Skeletal muscle satellite cell (primary cell): ENCODE measurements around the gene ARSA.
"Not testable (repeated sequence)": the region's sequence is repeated elsewhere in the genome, so short reads cannot be mapped to it uniquely, and the experiment has no call there.

ENCODE experiments used
- H3K27me3 ChIP-seq: 2 replicates; pipeline ENCODE4 v1.7.0; 2013; ENCODE audit warnings: low read length; ENCODE audit not compliant: control insufficient read depth, insufficient read depth
- H3K36me3 ChIP-seq: 2 replicates; pipeline ENCODE4 v1.7.0; 2013; ENCODE audit warnings: mild to moderate bottlenecking, control low read depth, low read length; ENCODE audit not compliant: insufficient read depth
- H3K4me1 ChIP-seq: 2 replicates; pipeline ENCODE4 v1.7.0; 2013; ENCODE audit warnings: low read length; ENCODE audit not compliant: control insufficient read depth, insufficient read depth
- H3K4me2 ChIP-seq: 2 replicates; pipeline ENCODE4 v1.7.0; 2013; ENCODE audit warnings: mild to moderate bottlenecking, low read length
- H3K4me3 ChIP-seq: 2 replicates; pipeline ENCODE4 v1.7.0; 2013; ENCODE audit warnings: low read length
- H3K9ac ChIP-seq: 2 replicates; pipeline ENCODE4 v1.7.0; 2013; ENCODE audit warnings: mild to moderate bottlenecking, low read depth, low read length, moderate library complexity
- H3K9me3 ChIP-seq: replicated peaks from 2 replicates; pipeline ENCODE4 v1.7.0; 2013; ENCODE audit warnings: mild to moderate bottlenecking, control low read depth, low read length

The ARSA gene

DNA sequence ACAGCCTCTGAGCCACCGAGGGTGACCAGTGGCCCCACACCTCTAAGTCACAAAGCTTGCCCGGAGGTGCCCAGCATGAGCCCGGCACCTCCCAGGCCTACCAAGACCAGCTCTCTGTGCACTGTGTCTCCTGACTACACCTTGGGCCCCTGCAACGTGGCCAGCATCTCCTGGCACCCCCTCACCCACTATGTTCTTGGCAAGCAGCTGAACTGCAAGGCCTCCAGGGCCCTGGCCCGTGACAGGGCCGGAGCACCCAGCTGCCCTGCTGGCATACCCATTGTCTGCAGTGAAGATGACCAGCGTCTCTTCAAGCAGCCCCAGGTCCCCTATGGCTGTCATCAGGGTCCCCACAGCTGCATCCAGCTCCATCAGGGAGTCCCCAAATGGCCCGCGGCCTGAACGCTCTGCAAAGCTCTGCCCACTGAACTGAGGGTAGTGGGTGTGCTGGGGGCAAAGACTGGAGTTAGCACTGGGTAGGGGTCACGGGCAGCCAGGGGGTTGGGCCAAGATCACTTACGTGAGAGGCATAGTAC lies 1.6 kb downstream of the ARSA start:
- peaks cover 6% of the 10 kb centered on the region for H3K36me3 ChIP-seq
- no peak overlapping the region for H3K4me3 ChIP-seq
- H3K4me2 ChIP-seq: peak overlapping the region; percentile 90
- no peak overlapping the region for H3K9ac ChIP-seq
- peaks cover 14% of the 10 kb centered on the region for H3K27me3 ChIP-seq
- H3K4me1 ChIP-seq: peaks cover 23% of the 10 kb centered on the region
- no peaks in the 10 kb centered on the region for H3K9me3 ChIP-seq

DNA sequence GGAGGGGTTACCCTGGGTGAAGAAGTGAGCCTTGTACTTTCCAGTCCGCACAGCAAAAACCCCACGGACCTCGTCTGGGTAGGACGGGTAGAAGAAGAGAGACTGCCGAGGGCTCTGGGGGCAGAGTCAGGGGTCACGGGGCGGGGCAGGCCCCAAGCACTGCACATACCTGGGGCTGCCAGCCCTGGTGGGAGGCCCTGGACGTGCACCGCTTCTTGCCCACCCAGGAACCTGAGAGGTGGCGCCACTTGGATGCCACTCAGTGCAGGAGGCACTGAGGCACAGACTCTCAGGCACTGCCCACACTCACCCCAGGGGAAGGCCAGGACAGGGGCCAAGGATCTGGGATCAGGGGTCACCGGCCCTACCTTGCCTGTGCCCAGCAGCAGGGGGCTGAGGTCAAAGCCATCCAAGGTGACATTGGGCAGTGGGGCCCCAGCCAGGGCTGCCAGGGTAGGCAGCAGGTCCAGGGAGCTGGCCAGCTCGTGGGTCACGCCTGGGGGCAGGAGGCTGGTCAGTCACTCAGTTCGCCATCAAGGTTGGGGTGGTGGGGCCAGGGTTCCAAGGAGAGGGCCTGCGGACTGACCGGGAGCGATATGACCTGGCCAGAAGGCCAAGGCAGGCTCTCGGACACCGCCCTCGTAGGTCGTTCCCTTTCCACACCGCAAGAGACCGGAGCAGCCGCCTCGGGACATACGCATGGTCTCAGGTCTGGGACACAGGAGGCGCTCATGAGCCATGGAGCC lies 2.2 kb downstream of the ARSA start:
- Histone ChIP-seq H3K4me1 (peaks cover 26% of the 10 kb centered on the region), H3K4me3 (no peak overlapping the region), H3K27me3 (peaks cover 21% of the 10 kb centered on the region), H3K9me3 (no peaks in the 10 kb centered on the region), H3K4me2 (no peak overlapping the region), H3K9ac (no peak overlapping the region), H3K36me3 (peaks cover 6% of the 10 kb centered on the region)

DNA sequence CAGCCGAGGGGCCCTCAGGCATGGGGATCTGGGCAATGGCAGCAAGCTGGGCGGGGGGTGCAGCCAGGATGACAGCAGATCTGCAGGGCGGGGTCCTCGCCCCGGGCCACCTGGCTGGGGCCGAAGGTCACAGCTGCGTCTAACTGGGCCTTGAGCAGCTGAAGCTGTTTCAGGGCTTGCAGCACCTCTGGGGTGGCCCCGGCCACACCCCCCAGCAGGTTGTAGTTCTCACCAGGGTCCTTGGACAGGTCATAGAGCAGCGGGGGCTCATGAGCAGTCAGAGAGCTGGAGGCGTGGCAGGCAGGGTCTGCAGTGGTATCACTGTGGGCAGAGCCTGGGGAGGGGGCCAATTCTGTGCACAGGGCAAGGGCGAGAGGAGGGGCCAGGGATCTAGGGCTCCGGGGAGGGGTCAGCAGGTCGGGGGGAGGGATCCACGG lies 2.8 kb downstream of the ARSA start:
- Histone ChIP-seq H3K36me3 (peaks cover 6% of the 10 kb centered on the region), H3K9ac (no peak overlapping the region), H3K27me3 (peaks cover 22% of the 10 kb centered on the region), H3K4me3 (no peak overlapping the region), H3K4me2 (no peak overlapping the region), H3K4me1 (peaks cover 29% of the 10 kb centered on the region), H3K9me3 (no peaks in the 10 kb centered on the region)

DNA sequence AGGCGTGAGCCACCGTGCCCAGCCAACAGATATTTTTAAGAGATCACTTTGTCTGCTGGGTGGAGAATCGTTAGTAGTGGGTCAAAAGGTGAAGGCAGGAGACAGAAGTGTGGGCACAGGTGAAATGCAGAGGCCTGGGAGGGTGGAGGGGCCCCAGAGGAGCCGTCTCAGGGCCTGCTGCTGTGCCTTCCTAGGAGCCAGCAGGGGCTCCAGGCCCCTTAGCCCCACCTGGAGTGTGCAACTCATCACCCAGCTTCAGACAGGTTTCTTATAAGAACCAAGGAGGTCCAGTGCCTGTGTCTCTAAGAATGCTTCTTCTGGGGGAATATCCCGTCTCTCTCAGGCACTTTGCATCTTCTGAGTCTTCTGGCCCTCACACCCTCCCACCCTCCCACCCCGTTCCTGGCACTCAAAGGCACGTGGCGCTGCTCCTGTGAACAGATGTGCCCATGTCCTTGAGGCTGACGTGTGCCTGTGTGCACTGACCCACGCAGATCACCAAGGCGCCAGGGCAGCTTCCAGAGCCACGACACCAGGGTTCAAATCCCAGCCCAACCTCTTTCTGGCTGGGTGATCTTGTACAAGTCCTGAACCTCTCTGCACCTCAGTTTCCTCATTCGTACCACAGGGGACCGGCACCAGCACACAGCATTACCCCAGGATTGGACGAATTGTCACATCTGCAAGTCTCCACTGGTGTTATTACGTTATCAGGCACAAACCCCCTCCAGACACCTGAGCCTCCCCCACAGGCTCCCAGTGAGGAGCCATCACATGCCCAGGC lies 3.4 kb downstream of the ARSA start:
- no peak overlapping the region for H3K9ac ChIP-seq
- H3K4me3 ChIP-seq: no peak overlapping the region
- peaks cover 6% of the 10 kb centered on the region for H3K36me3 ChIP-seq
- H3K4me1 ChIP-seq: peaks cover 29% of the 10 kb centered on the region
- H3K27me3 ChIP-seq: peaks cover 26% of the 10 kb centered on the region
- no peak overlapping the region for H3K4me2 ChIP-seq
- H3K9me3 ChIP-seq: no peaks in the 10 kb centered on the region

DNA sequence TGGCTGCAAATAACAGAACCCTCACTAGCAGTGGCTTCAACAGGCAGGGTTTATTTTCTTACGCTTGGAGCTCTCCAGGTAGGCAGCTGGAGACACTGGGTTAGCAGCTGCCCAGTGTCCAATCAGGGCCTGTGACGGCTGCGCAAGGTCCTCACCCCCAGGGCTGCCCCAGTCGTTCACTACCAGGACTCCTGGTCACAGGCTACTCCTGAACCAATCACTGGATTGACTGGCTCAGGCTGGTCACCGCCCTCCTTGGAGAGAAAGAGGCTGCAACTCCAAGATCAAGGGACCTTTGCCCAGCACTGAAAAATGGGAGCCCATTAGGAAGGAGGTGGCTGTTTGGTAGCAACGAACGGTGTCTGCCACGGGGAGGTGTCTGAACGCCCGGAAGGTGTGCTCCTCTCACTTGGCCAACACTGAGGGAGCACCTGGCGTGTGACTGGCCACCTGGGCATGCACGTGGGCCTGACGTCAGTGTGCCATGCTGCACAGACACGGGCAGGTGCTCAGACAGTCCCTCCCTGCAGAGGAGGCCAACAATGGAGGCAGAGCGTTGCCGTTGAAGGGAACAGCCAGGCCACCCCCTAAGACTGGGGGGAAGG lies 5.1 kb downstream of the ARSA start:
- peaks cover 22% of the 10 kb centered on the region for H3K4me1 ChIP-seq
- H3K4me3 ChIP-seq: no peak overlapping the region
- H3K36me3 ChIP-seq: peaks cover 6% of the 10 kb centered on the region
- H3K9ac ChIP-seq: no peak overlapping the region
- H3K9me3 ChIP-seq: no peaks in the 10 kb centered on the region
- H3K4me2 ChIP-seq: no peak overlapping the region
- H3K27me3 ChIP-seq: peaks cover 29% of the 10 kb centered on the region

DNA sequence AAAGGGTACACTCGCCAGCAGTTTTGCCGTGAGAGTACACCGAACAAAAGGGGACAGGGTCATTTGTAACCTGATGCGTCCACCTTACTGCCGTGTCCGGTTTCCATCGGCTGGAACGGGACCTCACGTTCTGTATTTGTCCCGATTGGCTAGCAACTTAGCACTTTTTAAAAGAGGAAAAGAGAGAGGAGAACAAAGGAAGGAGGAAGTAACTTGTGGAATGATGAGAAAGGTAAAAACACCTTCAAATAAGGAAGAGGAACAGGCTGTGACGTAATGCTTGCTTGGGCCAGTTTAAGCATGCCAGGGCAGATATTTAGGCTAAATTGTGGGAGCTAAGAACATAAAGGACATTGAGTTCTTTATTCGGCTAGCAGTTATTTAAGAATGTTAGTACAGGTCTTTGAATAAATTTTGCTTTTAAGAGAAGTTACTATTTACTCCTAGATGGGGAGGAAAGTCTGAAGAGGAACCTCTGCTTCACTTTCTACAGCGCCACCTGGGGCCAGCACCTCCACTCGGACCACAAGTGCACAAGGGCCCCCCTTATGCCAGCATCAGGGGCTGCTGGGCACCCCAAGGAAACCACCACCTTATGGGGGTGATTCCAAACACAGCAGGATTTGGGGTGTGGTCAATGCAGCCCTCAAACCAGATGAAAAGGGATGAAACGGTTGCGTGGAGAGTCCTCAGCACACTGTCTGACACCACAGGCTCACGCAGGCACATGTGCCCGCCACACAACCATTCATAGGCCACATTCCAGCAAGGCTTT lies 5.8 kb downstream of the ARSA start:
- H3K9me3 ChIP-seq: no peaks in the 10 kb centered on the region
- peak overlapping the region; percentile 26 for H3K4me2 ChIP-seq
- H3K27me3 ChIP-seq: peaks cover 29% of the 10 kb centered on the region
- H3K4me1 ChIP-seq: peaks cover 17% of the 10 kb centered on the region
- no peak overlapping the region for H3K4me3 ChIP-seq
- no peak overlapping the region for H3K9ac ChIP-seq
- H3K36me3 ChIP-seq: peaks cover 6% of the 10 kb centered on the region

DNA sequence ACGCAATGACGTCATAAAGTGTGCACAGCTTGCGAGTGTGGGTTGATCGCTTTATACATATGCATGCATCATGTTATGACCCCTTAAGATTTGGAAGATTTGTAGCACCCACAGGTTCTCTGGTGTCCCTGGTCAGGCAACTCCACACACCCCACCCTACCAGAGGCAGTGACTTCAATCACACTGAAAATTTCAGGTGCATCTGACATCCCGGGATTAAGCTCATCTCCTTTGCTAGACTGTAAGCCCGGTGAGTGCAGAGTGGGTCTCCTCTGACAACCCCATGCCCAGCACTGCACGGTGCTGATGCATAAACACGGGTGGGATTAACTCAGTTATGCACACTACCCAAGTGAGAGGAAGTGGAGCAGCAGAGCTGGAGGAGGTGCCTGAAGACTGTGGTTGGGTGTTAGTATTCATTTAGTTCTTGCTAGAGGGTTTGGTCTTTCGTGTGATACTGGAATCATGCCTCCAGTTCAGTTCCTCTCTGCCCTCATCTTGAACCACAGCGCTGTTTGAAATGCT lies 6.5 kb downstream of the ARSA start:
- no peaks in the 10 kb centered on the region for H3K9me3 ChIP-seq
- H3K4me1 ChIP-seq: peaks cover 15% of the 10 kb centered on the region
- no peak overlapping the region for H3K4me3 ChIP-seq
- peaks cover 6% of the 10 kb centered on the region for H3K36me3 ChIP-seq
- H3K4me2 ChIP-seq: peak overlapping the region; percentile 26
- H3K9ac ChIP-seq: no peak overlapping the region
- peaks cover 29% of the 10 kb centered on the region for H3K27me3 ChIP-seq

DNA sequence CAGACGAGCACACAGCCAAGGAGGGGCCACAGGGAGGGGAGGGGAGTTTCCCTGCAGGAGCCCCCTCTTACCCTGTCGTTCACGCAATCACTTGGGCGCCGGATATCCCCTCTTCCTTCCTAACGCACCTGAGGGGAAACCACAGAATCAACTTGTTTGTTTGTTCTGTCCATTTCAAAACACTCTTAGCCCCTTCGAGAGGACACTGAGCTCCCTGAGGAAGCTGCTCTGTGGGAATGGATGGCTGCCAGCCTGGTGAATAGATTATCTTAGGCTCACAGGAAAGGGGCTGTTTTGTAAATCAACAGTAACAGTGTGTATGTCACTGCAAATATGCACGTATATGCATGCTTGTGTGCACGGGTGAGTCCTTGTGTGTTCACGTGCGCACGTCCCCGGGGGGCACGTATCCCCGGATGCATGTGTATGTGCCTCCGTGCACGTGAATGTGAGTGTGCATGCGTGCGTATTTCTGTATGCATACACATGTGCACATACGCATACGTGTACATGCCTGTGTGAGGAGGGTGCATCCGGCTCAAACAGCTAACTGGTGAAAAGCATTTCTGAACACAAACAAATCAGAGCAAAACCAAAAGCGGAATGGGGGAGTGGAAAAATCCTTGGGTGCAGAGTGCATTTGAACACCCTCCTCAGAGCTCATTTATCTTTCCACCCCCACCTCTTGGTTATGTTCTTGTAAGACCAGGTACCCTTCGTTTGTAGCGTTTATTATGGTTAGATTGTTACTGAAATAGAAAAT lies 7.2 kb downstream of the ARSA start:
- Histone ChIP-seq H3K4me1 (peaks cover 15% of the 10 kb centered on the region), H3K9ac (no peak overlapping the region), H3K4me2 (peak overlapping the region; percentile 56), H3K36me3 (peaks cover 6% of the 10 kb centered on the region), H3K27me3 (peaks cover 29% of the 10 kb centered on the region), H3K4me3 (no peak overlapping the region), H3K9me3 (no peaks in the 10 kb centered on the region)

DNA sequence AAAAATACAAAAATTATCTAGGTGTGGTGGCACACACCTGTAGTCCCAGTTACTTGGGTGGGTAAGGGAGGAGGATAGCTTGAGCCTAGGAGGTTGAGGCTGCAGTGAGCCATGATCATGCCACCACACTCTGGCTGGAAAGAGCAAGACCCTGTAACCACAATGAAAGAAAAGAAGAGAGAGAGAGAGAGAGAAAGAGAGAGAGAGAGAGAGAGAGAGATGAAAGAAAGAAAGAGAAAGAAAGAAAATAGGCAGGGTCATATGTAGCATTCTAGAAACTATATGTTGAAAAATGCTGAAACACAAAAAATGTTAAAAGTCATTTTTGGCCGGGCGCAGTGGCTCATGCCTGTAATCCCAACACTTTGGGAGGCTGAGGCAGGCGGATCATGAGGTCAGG lies 13.7 kb downstream of the ARSA start:
- peaks cover 30% of the 10 kb centered on the region for H3K27me3 ChIP-seq
- not testable (repeated sequence) for H3K4me1 ChIP-seq, H3K9me3 ChIP-seq, H3K4me3 ChIP-seq, H3K36me3 ChIP-seq, H3K4me2 ChIP-seq, H3K9ac ChIP-seq

DNA sequence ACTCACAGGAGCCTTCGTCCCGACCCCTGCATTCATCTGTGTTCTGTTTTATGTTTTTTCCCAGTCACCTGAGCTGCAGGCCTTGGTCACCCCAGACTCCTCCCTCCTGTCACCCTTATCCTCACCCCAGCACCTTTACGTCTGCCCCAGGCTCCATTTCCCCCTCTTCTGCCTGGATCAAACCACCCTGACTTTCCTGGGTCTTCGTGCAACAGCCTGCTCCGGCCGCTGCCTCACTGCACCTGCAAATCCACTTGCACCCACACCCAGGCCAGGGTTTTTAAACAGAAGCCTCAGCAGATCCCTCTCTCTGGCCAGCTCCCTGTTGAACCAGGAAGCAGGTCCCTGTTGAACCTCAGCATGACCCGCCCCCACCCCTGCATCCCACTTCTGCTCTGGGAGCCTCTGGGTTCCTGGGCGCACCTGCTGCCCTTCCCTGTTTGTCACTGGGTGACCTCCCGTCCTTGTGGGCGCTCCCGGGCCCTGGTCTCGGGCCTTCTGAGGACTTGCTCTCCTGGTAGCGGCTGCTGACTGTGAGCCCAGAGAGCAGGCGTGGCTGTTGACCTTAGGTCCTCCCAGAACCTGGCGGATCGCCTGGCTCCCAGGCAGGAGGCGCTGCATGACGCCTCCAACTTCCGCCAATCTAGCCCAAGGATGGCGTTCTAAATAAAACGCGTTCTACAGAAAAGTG lies 14.5 kb downstream of the ARSA start:
- H3K4me3 ChIP-seq: no peak overlapping the region
- no peak overlapping the region for H3K4me2 ChIP-seq
- H3K36me3 ChIP-seq: no peaks in the 10 kb centered on the region
- H3K27me3 ChIP-seq: peaks cover 34% of the 10 kb centered on the region
- H3K9me3 ChIP-seq: no peaks in the 10 kb centered on the region
- no peak overlapping the region for H3K9ac ChIP-seq
- H3K4me1 ChIP-seq: no peaks in the 10 kb centered on the region
